Renal pelvis (tissue), 12 donors: Measurements from ENCODE around the gene KIF2B. TPM values are rescaled to one million over a fixed set of nuclear protein-coding genes. Genes with fewer than 3 reads are reported as not detected.
"Not testable (repeated sequence)": the region's sequence is repeated elsewhere in the genome, so short reads cannot be mapped to it uniquely, and the experiment has no call there.

Experiments used
- DNase-seq: peaks from one replicate; pipeline ENCODE4 v3.0.0-alpha.2; 2013
- long read RNA-seq, 16 experiments: transcript quantifications; one replicate each; lab custom pipeline, GENCODE V29; 2026
- polyA plus RNA-seq, 3 donors: library from polyadenylated mRNA; unstranded; fragments of 120-200 nt; gene quantifications; one replicate each; pipeline ENCODE4 v1.2.1, GENCODE V29; 2013; ENCODE audit not compliant: insufficient read length in 3 of 3

The KIF2B gene
- polyA plus RNA-seq, result not detected
- long read RNA-seq, donor 1, result 0 reads
- long read RNA-seq, donor 2, result 0 reads
- long read RNA-seq, donor 3, result 0 reads
- long read RNA-seq, donor 4, result 0 reads
- long read RNA-seq, donor 5, partial matches to known transcripts, result 0 of 1 reads
- long read RNA-seq, donor 5, other reads (novel, unspliced or antisense), result 0 of 1 reads
- long read RNA-seq, donor 6, result 0 reads
- long read RNA-seq, donor 7, result 0 reads
- long read RNA-seq, donor 8, result 0 reads
- long read RNA-seq, donor 9, result 0 reads
- long read RNA-seq, donor 10, result 0 reads
- long read RNA-seq, donor 11, result 0 reads
- long read RNA-seq, donor 12, result 0 reads
- long read RNA-seq, donor 13, result 0 reads
- long read RNA-seq, donor 14, result 0 reads
- long read RNA-seq, donor 15, result 0 reads
- long read RNA-seq, donor 16, result 0 reads

- no peak for DNase-seq
Measured at GRCh38 chr17:53822764-53823163, at the start of gene KIF2B. Gene KIF2B, plus strand, starts transcription at chr17:53822927. Its CDS starts 107 bp downstream, at chr17:53823034.

GRCh38 chr17:53780320-53780719 is 42.4 kb upstream of the KIF2B start:
- DNase-seq, result no peak

- no peak for DNase-seq
Measured at GRCh38 chr17:53791551-53791950, 31.2 kb upstream of the KIF2B start.

- DNase-seq, result no peak
Measured at GRCh38 chr17:53792451-53792850, 30.3 kb upstream of the KIF2B start.

GRCh38 chr17:53792997-53793396 is 29.7 kb upstream of the KIF2B start:
- no peak for DNase-seq

GRCh38 chr17:53794875-53795274 is 27.9 kb upstream of the KIF2B start:
- no peak for DNase-seq

- DNase-seq, result no peak
Measured at GRCh38 chr17:53796642-53797041, 26.1 kb upstream of the KIF2B start.

GRCh38 chr17:53797501-53797900 is 25.2 kb upstream of the KIF2B start:
- DNase-seq, result no peak

GRCh38 chr17:53804437-53804836 is 18.3 kb upstream of the KIF2B start:
- DNase-seq, result no peak

GRCh38 chr17:53806473-53806872 is 16.3 kb upstream of the KIF2B start:
- no peak for DNase-seq

GRCh38 chr17:53807286-53807685 is 15.4 kb upstream of the KIF2B start:
- no peak for DNase-seq

GRCh38 chr17:53818271-53818670 is 4.5 kb upstream of the KIF2B start:
- no peak for DNase-seq

GRCh38 chr17:53818929-53819328 is 3.8 kb upstream of the KIF2B start:
- DNase-seq, result no peak

- DNase-seq, result no peak
Measured at GRCh38 chr17:53819956-53820355, 2.8 kb upstream of the KIF2B start.

GRCh38 chr17:53823341-53824050 is 769 bp downstream of the KIF2B start:
- no peak for DNase-seq

- DNase-seq, result not testable (repeated sequence)
Measured at GRCh38 chr17:53834771-53835170, 12.0 kb downstream of the KIF2B start.

GRCh38 chr17:53837131-53837530 is 14.4 kb downstream of the KIF2B start:
- no peak for DNase-seq

- no peak for DNase-seq
Measured at GRCh38 chr17:53844491-53845107, 21.9 kb downstream of the KIF2B start.

- not testable (repeated sequence) for DNase-seq
Measured at GRCh38 chr17:53871128-53871527, 48.4 kb downstream of the KIF2B start.
